GM23248 (cell line): ENCODE measurements around the gene BARHL1. TPM values are rescaled to one million over a fixed set of nuclear protein-coding genes. Genes with fewer than 3 reads are reported as not detected.

Source experiments
- DNase-seq: peaks from one replicate; pipeline ENCODE4 v3.0.0-alpha.2; 2015
- H2AFZ ChIP-seq: fragments of 200-600 bp; sonication (generic); 2 replicates; pipeline ENCODE4 v1.6.1; 2016; ENCODE audit warnings: antibody characterized with exemption
- H3F3A ChIP-seq: fragments of 200-600 bp; sonication (generic); 2 replicates; pipeline ENCODE4 v1.6.1; 2016; ENCODE audit warnings: mild to moderate bottlenecking, antibody characterized with exemption, mixed run types; ENCODE audit not compliant: insufficient read depth
- H3K27ac ChIP-seq: fragments of 200-600 bp; sonication (generic); 2 replicates; pipeline ENCODE4 v1.5.1; 2016; ENCODE audit warnings: mild to moderate bottlenecking
- H3K27me3 ChIP-seq: fragments of 200-600 bp; sonication (generic); replicated peaks from 2 replicates; pipeline ENCODE4 v1.6.1; 2016; ENCODE audit warnings: mild to moderate bottlenecking; ENCODE audit not compliant: insufficient read depth
- H3K36me3 ChIP-seq: fragments of 200-600 bp; sonication (generic); 2 replicates; pipeline ENCODE4 v1.6.1; 2016; ENCODE audit warnings: low read depth, mild to moderate bottlenecking
- H3K4me1 ChIP-seq: fragments of 200-600 bp; sonication (generic); 2 replicates; pipeline ENCODE4 v1.6.1; 2016; ENCODE audit warnings: mild to moderate bottlenecking; ENCODE audit not compliant: insufficient read depth
- H3K4me2 ChIP-seq: fragments of 200-600 bp; sonication (generic); one replicate; pipeline ENCODE4 v1.6.1; 2016; ENCODE audit warnings: mild to moderate bottlenecking; ENCODE audit not compliant: unreplicated experiment
- H3K4me3 ChIP-seq: fragments of 200-600 bp; sonication (generic); 2 replicates; pipeline ENCODE4 v1.5.1; 2016; ENCODE audit warnings: mild to moderate bottlenecking
- H3K79me2 ChIP-seq: fragments of 200-600 bp; sonication (generic); 2 replicates; pipeline ENCODE4 v1.6.1; 2016; ENCODE audit warnings: mild to moderate bottlenecking; ENCODE audit not compliant: insufficient read depth
- H3K9ac ChIP-seq: fragments of 200-600 bp; sonication (generic); 2 replicates; pipeline ENCODE4 v1.6.1; 2016; ENCODE audit warnings: mild to moderate bottlenecking
- H3K9me2 ChIP-seq: fragments of 200-600 bp; sonication (generic); 2 replicates; pipeline ENCODE4 v1.6.1; 2016; ENCODE audit warnings: mixed run types, mild to moderate bottlenecking, moderate library complexity; ENCODE audit not compliant: insufficient read depth
- H3K9me3 ChIP-seq: fragments of 200-600 bp; sonication (generic); one replicate; pipeline ENCODE4 v1.6.1; 2017; ENCODE audit warnings: low read depth
- H4K20me1 ChIP-seq: fragments of 200-600 bp; sonication (generic); 2 replicates; pipeline ENCODE4 v1.6.0; 2016; ENCODE audit not compliant: insufficient read depth
- EZH2 ChIP-seq: fragments of 200-600 bp; sonication (generic); IDR thresholded peaks from 2 replicates; pipeline ENCODE4 v1.6.1; 2018; ENCODE audit warnings: antibody characterized with exemption, mild to moderate bottlenecking; ENCODE audit not compliant: insufficient read depth, poor library complexity, severe bottlenecking
- EZH2phosphoT487 ChIP-seq: fragments of 200-600 bp; sonication (generic); IDR thresholded peaks from 2 replicates; pipeline ENCODE4 v1.6.1; 2018; ENCODE audit warnings: antibody characterized with exemption, moderate library complexity, mild to moderate bottlenecking, low read depth; ENCODE audit not compliant: insufficient read depth
- WGBS, 2 experiments: methylation state at CpG; one replicate each; pipeline ENCODE4 v1.1.6; 2015 to 2017; ENCODE audit warnings: low lambda C conversion rate in 2 of 2, low coverage in 1 of 2; ENCODE audit errors: missing lambda C conversion rate in 2 of 2; 5-methylcytosine and 5-hydroxymethylcytosine counted together
- in situ Hi-C: fragments of 300-500 bp; cut with MboI; formaldehyde crosslinking; loops from 2 replicates; pipeline ENCODE4 v1.15.0; 2020
- polyA plus RNA-seq: library from polyadenylated mRNA; unstranded; fragments of >200 nt; fragmentation: Nextera tagmentation; extraction: Ambion mirVana; gene quantifications from 2 replicates; pipeline ENCODE4 v1.2.1, GENCODE V29; 2016
- total RNA-seq: library from RNA; depleted of rRNA; stranded (reverse); fragments of >200 nt; shearing (Covaris generic); gene quantifications from 2 replicates; pipeline ENCODE4 v1.2.3, GENCODE V29; 2014

Gene BARHL1
- total and polyA plus RNA-seq, 2 experiments from 2014 or later = not detected

DNA sequence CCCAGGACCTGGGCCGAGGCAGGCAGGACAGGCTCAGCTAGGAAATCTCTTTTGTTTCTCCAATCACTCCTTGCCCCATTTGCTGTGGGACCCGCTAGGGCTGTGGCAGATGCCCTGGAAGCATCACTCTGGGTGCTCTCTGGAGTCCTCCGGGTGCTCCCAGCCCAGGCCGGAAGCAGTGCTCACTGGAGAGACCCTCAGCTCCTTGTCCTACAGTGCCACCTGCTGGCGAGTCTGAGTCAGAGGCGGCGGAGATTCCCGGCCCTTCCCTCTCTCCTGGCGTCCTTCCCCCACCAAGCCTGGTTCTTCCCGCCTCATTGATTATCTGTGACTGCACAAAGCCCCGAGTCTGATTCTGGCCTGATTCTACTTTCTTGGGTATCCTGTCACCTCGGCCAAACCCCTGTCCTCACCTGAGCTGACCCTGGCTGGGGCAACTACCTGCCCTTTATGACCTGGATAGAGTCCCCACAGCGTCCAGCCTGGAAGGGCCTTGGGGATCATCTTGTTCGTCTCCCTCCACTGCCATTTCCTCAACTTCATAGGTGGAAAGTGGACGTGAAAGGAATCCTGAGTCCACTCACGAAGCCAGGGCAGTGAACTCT lies 7.3 kb upstream of the BARHL1 start:
- Histone ChIP-seq H3F3A (no peaks in the 10 kb centered on the region), H3K9me2 (no peaks in the 10 kb centered on the region), H3K4me1 (no peaks in the 10 kb centered on the region), H2AFZ (no peak overlapping the region), H3K9ac (no peak overlapping the region), H3K27ac (no peak overlapping the region), H3K27me3 (peaks cover 53% of the 10 kb centered on the region), H3K9me3 (no peaks in the 10 kb centered on the region), H3K36me3 (no peaks in the 10 kb centered on the region), H3K4me2 (no peak overlapping the region), H3K4me3 (no peak overlapping the region), H3K79me2 (no peaks in the 10 kb centered on the region), H4K20me1 (no peaks in the 10 kb centered on the region)
- DNase-seq = peak; percentile 83
- in situ Hi-C loops = loop anchor here (10.0 kb wide), 1 partner anchor 160 kb away; the partner anchor contains the start of gene CFAP77
- WGBS, 2 experiments = 7 to 13% methylated on average over 11 to 16 of the region's 16 CpGs
- TF ChIP-seq EZH2 (no peak), EZH2phosphoT487 (no peak)

- Histone ChIP-seq H3K4me1 (no peaks in the 10 kb centered on the region), H4K20me1 (no peaks in the 10 kb centered on the region), H3K27ac (no peak overlapping the region), H3K79me2 (no peaks in the 10 kb centered on the region), H2AFZ (no peak overlapping the region), H3K36me3 (no peaks in the 10 kb centered on the region), H3K9me3 (no peaks in the 10 kb centered on the region), H3K27me3 (peaks cover 56% of the 10 kb centered on the region), H3K4me2 (no peak overlapping the region), H3K9me2 (no peaks in the 10 kb centered on the region), H3K4me3 (no peak overlapping the region), H3F3A (no peaks in the 10 kb centered on the region), H3K9ac (no peak overlapping the region)
- no peak for TF ChIP-seq EZH2
- TF ChIP-seq EZH2phosphoT487 = no peak
- in situ Hi-C loops = loop anchor here (10.0 kb wide), 1 partner anchor 161 kb away; the partner anchor contains the start of gene CFAP77
- no peak for DNase-seq
- 45 to 53% methylated on average over 5 of the region's 5 CpGs for WGBS, 2 experiments
Observed at GRCh38 chr9:132575811-132576210, 6.6 kb upstream of the BARHL1 start.

DNA sequence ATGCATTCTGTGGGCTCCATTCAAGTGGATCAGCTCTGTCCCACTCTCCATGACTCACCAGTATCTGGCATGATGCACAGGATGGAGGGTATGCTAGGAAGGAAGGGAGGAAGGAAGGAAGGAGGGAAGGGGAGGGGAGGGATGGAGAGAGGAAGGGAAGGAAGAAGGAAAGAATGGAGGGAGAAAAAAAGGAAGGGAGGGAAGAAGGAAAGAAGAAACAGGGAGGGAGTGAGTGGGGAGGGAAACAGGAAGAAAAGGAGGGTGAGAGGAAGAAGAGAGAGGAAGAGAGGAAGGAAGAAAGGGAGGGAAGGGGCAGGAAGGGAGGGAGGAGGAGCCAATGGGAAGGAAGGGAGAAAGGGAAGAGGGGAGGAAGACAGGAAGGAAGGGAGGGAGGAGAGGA lies 5.3 kb upstream of the BARHL1 start:
- H2AFZ ChIP-seq = no peak overlapping the region
- no peaks in the 10 kb centered on the region for H3K9me3 ChIP-seq
- H3K4me2 ChIP-seq = no peak overlapping the region
- H3K79me2 ChIP-seq = no peaks in the 10 kb centered on the region
- no peak overlapping the region for H3K9ac ChIP-seq
- no peak overlapping the region for H3K27ac ChIP-seq
- H4K20me1 ChIP-seq = no peaks in the 10 kb centered on the region
- no peaks in the 10 kb centered on the region for H3F3A ChIP-seq
- in situ Hi-C loops = loop anchor here (10.0 kb wide), 1 partner anchor 162 kb away; the partner anchor contains the start of gene CFAP77
- H3K9me2 ChIP-seq = no peaks in the 10 kb centered on the region
- no peaks in the 10 kb centered on the region for H3K4me1 ChIP-seq
- no peak overlapping the region for H3K4me3 ChIP-seq
- TF ChIP-seq EZH2phosphoT487 (no peak), EZH2 (no peak)
- H3K36me3 ChIP-seq = no peaks in the 10 kb centered on the region
- no peak for DNase-seq
- peaks cover 67% of the 10 kb centered on the region for H3K27me3 ChIP-seq

GRCh38 chr9:132578367-132578932 lies 4.0 kb upstream of the BARHL1 start:
- H3K4me3 ChIP-seq = no peak overlapping the region
- H3K36me3 ChIP-seq = no peaks in the 10 kb centered on the region
- no peaks in the 10 kb centered on the region for H3K9me2 ChIP-seq
- H3K27me3 ChIP-seq = peaks cover 64% of the 10 kb centered on the region
- no peak for TF ChIP-seq EZH2
- TF ChIP-seq EZH2phosphoT487 = no peak
- H3K9me3 ChIP-seq = no peaks in the 10 kb centered on the region
- H3K9ac ChIP-seq = no peak overlapping the region
- no peaks in the 10 kb centered on the region for H3F3A ChIP-seq
- no peak overlapping the region for H3K27ac ChIP-seq
- H3K79me2 ChIP-seq = no peaks in the 10 kb centered on the region
- H2AFZ ChIP-seq = no peak overlapping the region
- DNase-seq = no peak
- 41 to 45% methylated on average over 7 of the region's 7 CpGs for WGBS, 2 experiments
- in situ Hi-C loops = loop anchor here (10.0 kb wide), 1 partner anchor 164 kb away; the partner anchor contains the start of gene CFAP77
- H3K4me2 ChIP-seq = no peak overlapping the region
- no peaks in the 10 kb centered on the region for H4K20me1 ChIP-seq
- H3K4me1 ChIP-seq = no peaks in the 10 kb centered on the region
